Ascending aorta (tissue), 2 donors: ENCODE measurements around the gene TPPP. TPM values are rescaled to one million over a fixed set of nuclear protein-coding genes. Genes with fewer than 3 reads are reported as not detected.

Experiments used
- DNase-seq, 2 donors: peaks; one replicate each; pipeline ENCODE4 v3.0.0-alpha.2; 2019; ENCODE audit warnings: low spot score in 2 of 2
- H3K27ac ChIP-seq, 2 donors: fragments of 200-600 bp; sonication (generic); one replicate each; pipeline ENCODE4 v1.5.1; 2016 to 2017; ENCODE audit warnings: mild to moderate bottlenecking in 1 of 2
- H3K27me3 ChIP-seq: fragments of 200-600 bp; sonication (generic); one replicate; pipeline ENCODE4 v1.5.1; 2017
- H3K36me3 ChIP-seq, 2 donors: fragments of 200-600 bp; sonication (generic); one replicate each; pipeline ENCODE4 v1.5.1; 2016
- H3K4me1 ChIP-seq, 2 donors: fragments of 200-600 bp; sonication (generic); one replicate each; pipeline ENCODE4 v1.5.1; 2016 to 2017; ENCODE audit warnings: mild to moderate bottlenecking in 1 of 2
- H3K4me3 ChIP-seq, 2 donors: fragments of 200-600 bp; sonication (generic); one replicate each; pipeline ENCODE4 v1.5.1; 2016 to 2017; ENCODE audit warnings: mild to moderate bottlenecking in 1 of 2
- H3K9me3 ChIP-seq, 2 donors: fragments of 200-600 bp; sonication (generic); one replicate each; pipeline ENCODE4 v1.5.1; 2016
- CTCF ChIP-seq, 3 experiments: fragments of 200-600 bp in 2 of 3; fragments of 450-650 bp in 1 of 3; sonication (generic) in 2 of 3; IDR thresholded peaks; one replicate each; pipeline ENCODE4 v1.5.1; 2016 to 2019; ENCODE audit warnings: antibody characterized with exemption in 3 of 3, mild to moderate bottlenecking in 1 of 3, moderate library complexity in 1 of 3
- intact Hi-C: fragments of 100-400 bp; cut with DNase I; formaldehyde crosslinking; loops from one replicate; pipeline ENCODE4 v1.15.1; 2023
- total RNA-seq: library from RNA; depleted of rRNA; stranded (reverse); fragments of >200 nt; gene quantifications from one replicate; pipeline ENCODE4 v1.1.0, GENCODE V29; 2016

Gene TPPP
- total RNA-seq, 1 donor from 2014 or later, result 13.8 TPM

GRCh38 chr5:659496-660263 lies 33.5 kb downstream of the TPPP start:
- H3K27me3 ChIP-seq, result no peaks in the 10 kb centered on the region
- H3K36me3 ChIP-seq, result peaks cover 19 to 67% of the 10 kb centered on the region in 2 donors
- H3K4me3 ChIP-seq, result no peak overlapping the region
- no peak for DNase-seq
- no peaks in the 10 kb centered on the region for H3K4me1 ChIP-seq
- intact Hi-C loops, result loop anchor here (10.0 kb wide), 1 partner anchor 45 kb away; the partner anchor contains the start of gene CEP72
- H3K27ac ChIP-seq, result no peak overlapping the region
- no peak for TF ChIP-seq CTCF (IDR thresholded peaks at IDR 0.05)
- peaks cover 0 to 12% of the 10 kb centered on the region in 2 donors for H3K9me3 ChIP-seq

GRCh38 chr5:658103-658502 lies 35.0 kb downstream of the TPPP start:
- TF ChIP-seq CTCF (IDR thresholded peaks at IDR 0.05), result no peak
- Histone ChIP-seq H3K27me3 (no peaks in the 10 kb centered on the region), H3K4me3 (no peak overlapping the region), H3K4me1 (no peaks in the 10 kb centered on the region), H3K36me3 (peaks cover 4 to 51% of the 10 kb centered on the region in 2 donors), H3K27ac (no peak overlapping the region), H3K9me3 (peaks cover 0 to 10% of the 10 kb centered on the region in 2 donors)
- intact Hi-C loops, result no loop called here
- DNase-seq, result no peak

- H3K4me1 ChIP-seq, result no peaks in the 10 kb centered on the region
- peaks cover 3 to 46% of the 10 kb centered on the region in 2 donors for H3K36me3 ChIP-seq
- H3K4me3 ChIP-seq, result no peak overlapping the region
- H3K27me3 ChIP-seq, result no peaks in the 10 kb centered on the region
- intact Hi-C loops, result no loop called here
- no peak for TF ChIP-seq CTCF (IDR thresholded peaks at IDR 0.05)
- H3K27ac ChIP-seq, result no peak overlapping the region
- no peak for DNase-seq
- peaks cover 0 to 10% of the 10 kb centered on the region in 2 donors for H3K9me3 ChIP-seq
Measured at GRCh38 chr5:657570-657969, 35.6 kb downstream of the TPPP start.

- intact Hi-C loops, result no loop called here
- DNase-seq, result no peak
- H3K36me3 ChIP-seq, result peaks cover 3 to 27% of the 10 kb centered on the region in 2 donors
Measured at GRCh38 chr5:655406-655805, 37.7 kb downstream of the TPPP start.

GRCh38 chr5:654071-654778 lies 38.9 kb downstream of the TPPP start:
- DNase-seq, result no peak
- no peak for TF ChIP-seq CTCF (IDR thresholded peaks at IDR 0.05)
- intact Hi-C loops, result no loop called here
- Histone ChIP-seq H3K27me3 (no peaks in the 10 kb centered on the region), H3K4me1 (no peaks in the 10 kb centered on the region), H3K9me3 (peaks cover 0 to 10% of the 10 kb centered on the region in 2 donors), H3K36me3 (peaks cover 3 to 17% of the 10 kb centered on the region in 2 donors), H3K27ac (no peak overlapping the region), H3K4me3 (no peak overlapping the region)

More at GRCh38 chr5:655406-655805, 37.7 kb downstream of the TPPP start:
- no peaks in the 10 kb centered on the region for H3K4me1 ChIP-seq
- H3K4me3 ChIP-seq, result no peak overlapping the region
- no peak overlapping the region for H3K27ac ChIP-seq
- H3K9me3 ChIP-seq, result peaks cover 0 to 10% of the 10 kb centered on the region in 2 donors
- TF ChIP-seq CTCF (IDR thresholded peaks at IDR 0.05), result no peak
- no peaks in the 10 kb centered on the region for H3K27me3 ChIP-seq
